T-cell (primary cell): ENCODE measurements around the gene FAM174B. TPM values are rescaled to one million over a fixed set of nuclear protein-coding genes. Genes with fewer than 3 reads are reported as not detected.

Experiments
- ATAC-seq, 4 experiments: fragments of 200-7000 bp in 3 of 4; fragments of 150-1000 bp in 1 of 4; cut with Tn5 transposase; replicated peaks in 1 of 4; 1 replicate in 3 of 4; 2 replicates in 1 of 4; pipeline ENCODE4 v1.10.0; 2021; ENCODE audit warnings: moderate library complexity in 3 of 4, mild to moderate bottlenecking in 2 of 4, moderate number of reproducible peaks in 1 of 4
- CTCF ChIA-PET, 2 donors: fragments of 300-600 bp; sonication (Branson Sonifier 250); formaldehyde crosslinking; loops; one replicate each; lab custom pipeline; 2022; ENCODE audit warnings: antibody characterized with exemption in 2 of 2; lab: Charles Lee
- POLR2A ChIA-PET, 2 donors: fragments of 300-600 bp; sonication (Branson Sonifier 250); formaldehyde crosslinking; loops; one replicate each; lab custom pipeline; 2022; ENCODE audit warnings: antibody characterized with exemption in 2 of 2; lab: Charles Lee
- DNase-seq, 35 experiments: peaks; one replicate each; pipeline versions ENCODE4 v3.0.0 to v3.0.0-alpha.2; 2013 to 2023
- H3K27ac ChIP-seq: one replicate; pipeline ENCODE4 v1.5.1; 2013; ENCODE audit warnings: low read length
- H3K27me3 ChIP-seq, 2 experiments: replicated peaks in 1 of 2; 1 replicate in 1 of 2; 2 replicates in 1 of 2; pipeline versions ENCODE4 v1.6.1 to v1.7.0; 2013; ENCODE audit warnings: low read length in 1 of 2, mixed read lengths in 1 of 2; ENCODE audit not compliant: control insufficient read depth in 2 of 2, insufficient read depth in 2 of 2; ENCODE audit errors: extremely low read depth in 1 of 2
- H3K36me3 ChIP-seq, 2 donors: 1 replicate in 1 of 2; 2 replicates in 1 of 2; pipeline versions ENCODE4 v1.6.1 to v1.7.0; 2013; ENCODE audit warnings: low read length in 1 of 2; ENCODE audit not compliant: control insufficient read depth in 2 of 2, insufficient read depth in 1 of 2; ENCODE audit errors: extremely low read depth in 1 of 2
- H3K4me1 ChIP-seq, 2 experiments: 1 replicate in 1 of 2; 2 replicates in 1 of 2; pipeline versions ENCODE4 v1.6.1 to v1.7.0; 2013; ENCODE audit warnings: low read length in 2 of 2, mixed read lengths in 1 of 2; ENCODE audit not compliant: insufficient read depth in 2 of 2, control insufficient read depth in 1 of 2; ENCODE audit errors: extremely low read depth in 1 of 2
- H3K4me3 ChIP-seq, 2 donors: 1 replicate in 1 of 2; 2 replicates in 1 of 2; pipeline versions ENCODE4 v1.5.1 to v1.7.0; 2013; ENCODE audit warnings: mild to moderate bottlenecking in 2 of 2, low read length in 1 of 2, moderate library complexity in 1 of 2; ENCODE audit not compliant: control insufficient read depth in 1 of 2; ENCODE audit errors: extremely low read depth in 1 of 2
- H3K9me3 ChIP-seq: 2 replicates; pipeline ENCODE4 v1.7.0; 2013
- H3K27ac Mint-ChIP-seq, 2 donors: one replicate each; pipeline ENCODE4 v1.8.0; 2020 to 2021; ENCODE audit warnings: mild to moderate bottlenecking in 2 of 2, mixed read lengths in 2 of 2
- H3K27me3 Mint-ChIP-seq, 2 donors: one replicate each; pipeline ENCODE4 v1.8.0; 2021 to 2022; ENCODE audit warnings: mixed read lengths in 2 of 2
- H3K36me3 Mint-ChIP-seq: one replicate; pipeline ENCODE4 v1.8.0; 2021; ENCODE audit warnings: mixed read lengths
- H3K4me1 Mint-ChIP-seq, 3 donors: one replicate each; pipeline ENCODE4 v1.8.0; 2020 to 2022; ENCODE audit warnings: mixed read lengths in 3 of 3, mild to moderate bottlenecking in 1 of 3
- H3K4me3 Mint-ChIP-seq, 3 donors: one replicate each; pipeline ENCODE4 v1.8.0; 2020 to 2022; ENCODE audit warnings: mild to moderate bottlenecking in 3 of 3, mixed read lengths in 3 of 3, moderate library complexity in 3 of 3
- H3K9me3 Mint-ChIP-seq, 3 donors: one replicate each; pipeline ENCODE4 v1.8.0; 2020 to 2022; ENCODE audit warnings: mixed read lengths in 3 of 3
- WGBS: methylation state at CpG from one replicate; pipeline ENCODE4 v1.1.5; 2013; ENCODE audit warnings: missing lambda C conversion rate; ENCODE audit not compliant: insufficient coverage; 5-methylcytosine and 5-hydroxymethylcytosine counted together
- total RNA-seq, 35 experiments: library from RNA in 6 of 35; stranded (reverse) in 6 of 35; fragments of 120-200 nt in 1 of 35; gene quantifications; one replicate each; pipeline versions ENCODE4 v1.2.1 to v1.2.4 and lab custom pipeline; 2013 to 2026

FAM174B gene
- total RNA-seq, 5 donors from 2014 or later (not counting 1 experiment from before 2014, with no cell fraction given): 3.6 to 12.3 (median 4.2) TPM

- Mint-ChIP-seq H3K27ac (no peak overlapping the region), H3K36me3 (no peaks in the 10 kb centered on the region), H3K9me3 (no peaks in the 10 kb centered on the region), H3K4me3 (no peak overlapping the region), H3K4me1 (peaks cover 0 to 2% (median 0%) of the 10 kb centered on the region in 3 donors), H3K27me3 (peaks cover 0 to 5% of the 10 kb centered on the region in 2 donors)
- POLR2A ChIA-PET: no interaction called here
- H3K9me3 ChIP-seq: no peaks in the 10 kb centered on the region
- no CpG with 5 or more reads among the region's 11 CpGs for WGBS
- no peak overlapping the region for H3K27ac ChIP-seq
- H3K27me3 ChIP-seq: no peaks in the 10 kb centered on the region
- DNase-seq (no peak), ATAC-seq (no peak)
- CTCF ChIA-PET: interaction anchor here in 1 of 2 donors (0.5 to 0.7 kb wide), 2 partner anchors 716 to 1053 kb away, joined by 3 read pairs; no protein-coding TSS in a partner anchor
- no peaks in the 10 kb centered on the region for H3K36me3 ChIP-seq
- H3K4me1 ChIP-seq: no peaks in the 10 kb centered on the region
- H3K4me3 ChIP-seq: no peak overlapping the region
Observed at GRCh38 chr15:92629276-92629974, 26.1 kb downstream of the FAM174B start.

- ChIA-PET CTCF (no interaction called here), POLR2A (no interaction called here)
- no peak for DNase-seq
- Mint-ChIP-seq H3K9me3 (no peaks in the 10 kb centered on the region), H3K36me3 (no peaks in the 10 kb centered on the region), H3K4me1 (peaks cover 0 to 2% (median 0%) of the 10 kb centered on the region in 3 donors), H3K27me3 (no peaks in the 10 kb centered on the region), H3K27ac (no peak overlapping the region), H3K4me3 (no peak overlapping the region)
- no peak for ATAC-seq
- peaks cover 0 to 2% of the 10 kb centered on the region in 2 experiments for H3K27me3 ChIP-seq
- no peak overlapping the region for H3K4me3 ChIP-seq
- H3K36me3 ChIP-seq: no peaks in the 10 kb centered on the region
- H3K27ac ChIP-seq: no peak overlapping the region
- WGBS: 100% methylated on average over 5 of the region's 11 CpGs
- H3K9me3 ChIP-seq: no peaks in the 10 kb centered on the region
- H3K4me1 ChIP-seq: no peaks in the 10 kb centered on the region
Observed at GRCh38 chr15:92627014-92627413, 28.6 kb downstream of the FAM174B start.

GRCh38 chr15:92625251-92625980, 30.2 kb downstream of the FAM174B start:
- Histone ChIP-seq H3K4me3 (no peak overlapping the region), H3K4me1 (no peaks in the 10 kb centered on the region), H3K27me3 (peaks cover 0 to 2% of the 10 kb centered on the region in 2 experiments), H3K9me3 (no peaks in the 10 kb centered on the region), H3K36me3 (no peaks in the 10 kb centered on the region), H3K27ac (no peak overlapping the region)
- Mint-ChIP-seq H3K27me3 (no peaks in the 10 kb centered on the region), H3K4me3 (no peak overlapping the region), H3K36me3 (no peaks in the 10 kb centered on the region), H3K9me3 (no peaks in the 10 kb centered on the region), H3K4me1 (peaks cover 0 to 2% (median 0%) of the 10 kb centered on the region in 3 donors), H3K27ac (no peak overlapping the region)
- ChIA-PET POLR2A (no interaction called here), CTCF (no interaction called here)
- no peak for ATAC-seq
- DNase-seq: no peak
- WGBS: 33% methylated on average over 1 of the region's 3 CpGs

- Mint-ChIP-seq H3K36me3 (no peaks in the 10 kb centered on the region), H3K27ac (no peak overlapping the region), H3K4me3 (no peak overlapping the region), H3K27me3 (no peaks in the 10 kb centered on the region), H3K4me1 (peaks cover 0 to 2% (median 0%) of the 10 kb centered on the region in 3 donors), H3K9me3 (no peaks in the 10 kb centered on the region)
- ATAC-seq (no peak), DNase-seq (no peak)
- ChIA-PET POLR2A (no interaction called here), CTCF (no interaction called here)
- no peak overlapping the region for H3K4me3 ChIP-seq
- no peaks in the 10 kb centered on the region for H3K4me1 ChIP-seq
- no peak overlapping the region for H3K27ac ChIP-seq
- H3K9me3 ChIP-seq: no peaks in the 10 kb centered on the region
- no peaks in the 10 kb centered on the region for H3K36me3 ChIP-seq
- 86% methylated on average over 9 of the region's 15 CpGs for WGBS
- peaks cover 0 to 2% of the 10 kb centered on the region in 2 experiments for H3K27me3 ChIP-seq
Observed at GRCh38 chr15:92624401-92624991, 31.1 kb downstream of the FAM174B start.

- H3K4me3 ChIP-seq: no peak overlapping the region
- no peaks in the 10 kb centered on the region for H3K36me3 ChIP-seq
- Mint-ChIP-seq H3K27ac (no peak overlapping the region), H3K9me3 (no peaks in the 10 kb centered on the region), H3K4me1 (peaks cover 0 to 2% (median 0%) of the 10 kb centered on the region in 3 donors), H3K36me3 (no peaks in the 10 kb centered on the region), H3K4me3 (no peak overlapping the region), H3K27me3 (no peaks in the 10 kb centered on the region)
- no peak for ATAC-seq
- POLR2A ChIA-PET: no interaction called here
- no peak overlapping the region for H3K27ac ChIP-seq
- H3K4me1 ChIP-seq: no peaks in the 10 kb centered on the region
- 91% methylated on average over 10 of the region's 14 CpGs for WGBS
- peaks cover 0 to 5% of the 10 kb centered on the region in 2 experiments for H3K27me3 ChIP-seq
- CTCF ChIA-PET: no interaction called here
- no peak for DNase-seq
- no peaks in the 10 kb centered on the region for H3K9me3 ChIP-seq
Observed at GRCh38 chr15:92623435-92623834, 32.1 kb downstream of the FAM174B start.

GRCh38 chr15:92621972-92622533, 33.5 kb downstream of the FAM174B start:
- Mint-ChIP-seq H3K27ac (no peak overlapping the region), H3K27me3 (no peaks in the 10 kb centered on the region), H3K4me1 (peaks cover 0 to 2% (median 0%) of the 10 kb centered on the region in 3 donors), H3K9me3 (no peaks in the 10 kb centered on the region), H3K36me3 (no peaks in the 10 kb centered on the region), H3K4me3 (no peak overlapping the region)
- 90% methylated on average over 18 of the region's 19 CpGs for WGBS
- no peaks in the 10 kb centered on the region for H3K4me1 ChIP-seq
- CTCF ChIA-PET: no interaction called here
- no peaks in the 10 kb centered on the region for H3K36me3 ChIP-seq
- DNase-seq (no peak), ATAC-seq (no peak)
- H3K27ac ChIP-seq: no peak overlapping the region
- POLR2A ChIA-PET: no interaction called here
- peaks cover 0 to 5% of the 10 kb centered on the region in 2 experiments for H3K27me3 ChIP-seq
- no peaks in the 10 kb centered on the region for H3K9me3 ChIP-seq
- no peak overlapping the region for H3K4me3 ChIP-seq
